Stimulated activated naive CD4-positive, alpha-beta T cell (primary cell): ENCODE measurements around the gene KRTAP15-1.

Experiments
- DNase-seq, 6 experiments: peaks; one replicate each; lab custom pipeline; 2025; lab: John Stamatoyannopoulos, UW

The KRTAP15-1 gene

DNA sequence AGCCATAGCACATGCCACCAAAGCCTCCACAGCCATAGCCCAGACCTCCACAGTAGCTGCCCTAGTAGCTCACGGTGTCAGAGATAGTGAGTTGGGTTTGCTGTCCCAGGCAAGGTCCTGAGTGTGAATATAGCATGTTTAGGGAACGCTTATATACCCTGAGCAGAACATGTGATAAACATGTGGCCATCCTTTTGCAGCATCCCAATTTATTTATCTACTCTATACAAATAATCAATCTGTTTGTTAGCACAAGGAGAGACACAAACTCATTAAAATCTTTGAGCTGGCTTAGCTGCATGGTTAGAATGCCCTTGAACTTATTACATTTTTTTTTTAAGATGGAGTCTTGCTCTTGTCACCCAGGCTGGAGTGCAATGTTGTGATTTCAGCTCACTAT, 47.3 kb downstream of the KRTAP15-1 start, which contains the start of gene KRTAP19-2:
Gene KRTAP19-2, minus strand, starts transcription at position 101 of the 400 bp plus-strand sequence. Its CDS starts 88 bp downstream, at position 13.
- no peak for DNase-seq
